Immature natural killer cell (primary cell): ENCODE measurements around the gene DRICH1. TPM values are rescaled to one million over a fixed set of nuclear protein-coding genes. Genes with fewer than 3 reads are reported as not detected.
"Not testable (repeated sequence)": the region's sequence is repeated elsewhere in the genome, so short reads cannot be mapped to it uniquely, and the experiment has no call there.

ENCODE experiments used
- DNase-seq, 3 donors: peaks; one replicate each; pipeline ENCODE4 v3.0.0; 2022; ENCODE audit warnings: mixed read lengths in 1 of 3
- H3K27ac Mint-ChIP-seq, 6 donors: one replicate each; pipeline ENCODE4 v1.8.0; 2020; ENCODE audit warnings: mixed read lengths in 6 of 6, mild to moderate bottlenecking in 5 of 6, inconsistent platforms in 4 of 6, moderate library complexity in 3 of 6
- H3K27me3 Mint-ChIP-seq, 3 donors: one replicate each; pipeline ENCODE4 v1.8.0; 2020 to 2021; ENCODE audit warnings: low read depth in 3 of 3, mild to moderate bottlenecking in 3 of 3, mixed read lengths in 3 of 3, moderate library complexity in 3 of 3, inconsistent platforms in 1 of 3
- H3K36me3 Mint-ChIP-seq, 3 donors: one replicate each; pipeline ENCODE4 v1.8.0; 2020; ENCODE audit warnings: mixed read lengths in 3 of 3, inconsistent platforms in 2 of 3, mild to moderate bottlenecking in 2 of 3
- H3K4me1 Mint-ChIP-seq, 2 donors: one replicate each; pipeline ENCODE4 v1.8.0; 2020; ENCODE audit warnings: inconsistent platforms in 2 of 2, mild to moderate bottlenecking in 2 of 2, mixed read lengths in 2 of 2, moderate library complexity in 1 of 2
- H3K4me3 Mint-ChIP-seq, 5 donors: one replicate each; pipeline ENCODE4 v1.8.0; 2020; ENCODE audit warnings: mild to moderate bottlenecking in 5 of 5, mixed read lengths in 5 of 5, inconsistent platforms in 3 of 5, moderate library complexity in 3 of 5
- H3K9me3 Mint-ChIP-seq, 6 donors: one replicate each; pipeline ENCODE4 v1.8.0; 2020; ENCODE audit warnings: mild to moderate bottlenecking in 6 of 6, mixed read lengths in 6 of 6, inconsistent platforms in 4 of 6, moderate library complexity in 3 of 6
- polyA plus RNA-seq, 3 donors: library from polyadenylated mRNA; unstranded; fragments of 300-500 nt; fragmentation: Illumina TruSeq; gene quantifications; one replicate each; pipeline ENCODE4 v1.2.3, GENCODE V29; 2021

The DRICH1 gene
- polyA plus RNA-seq, 3 donors from 2014 or later = not detected

- Mint-ChIP-seq H3K27ac (peak overlapping the region in 3 of 6 donors; percentile 1 to 62 (median 11)), H3K36me3 (peaks cover 3 to 15% (median 6%) of the 10 kb centered on the region in 3 donors)
- not testable (repeated sequence) for H3K27me3 Mint-ChIP-seq, H3K4me1 Mint-ChIP-seq, H3K9me3 Mint-ChIP-seq, H3K4me3 Mint-ChIP-seq
- peak; percentile 45 to 59 (median 50) for DNase-seq
These were observed 4.6 kb downstream of the DRICH1 start for GRCh38 chr22:23627401-23628055.

GRCh38 chr22:23626286-23626975 lies 5.7 kb downstream of the DRICH1 start:
- peaks cover 0 to 5% of the 10 kb centered on the region in 2 donors for H3K4me1 Mint-ChIP-seq
- H3K9me3 Mint-ChIP-seq = no peaks in the 10 kb centered on the region
- no peak overlapping the region for H3K27ac Mint-ChIP-seq
- peaks cover 0 to 2% (median 0%) of the 10 kb centered on the region in 3 donors for H3K27me3 Mint-ChIP-seq
- no peak for DNase-seq
- H3K36me3 Mint-ChIP-seq = peaks cover 3 to 18% (median 11%) of the 10 kb centered on the region in 3 donors
- no peak overlapping the region for H3K4me3 Mint-ChIP-seq

DNA sequence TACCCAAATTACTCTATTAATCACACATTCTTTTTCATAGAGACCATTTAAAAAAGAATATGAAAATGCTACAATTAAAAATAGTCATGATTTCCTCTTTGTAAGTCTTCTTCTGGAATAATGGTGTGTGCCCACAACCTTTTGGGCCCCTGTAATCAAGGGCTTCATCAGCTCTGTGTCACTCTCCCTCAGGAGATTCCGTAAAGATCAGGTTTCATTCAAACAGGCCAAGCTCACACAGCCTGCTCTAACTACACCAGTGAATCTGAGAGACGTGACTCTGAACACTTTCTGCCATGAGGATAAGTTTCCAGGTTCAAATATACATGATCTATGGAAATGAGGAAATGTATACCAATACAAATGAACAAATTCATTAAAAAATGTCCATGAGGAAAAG lies 9.5 kb downstream of the DRICH1 start:
- H3K9me3 Mint-ChIP-seq = no peaks in the 10 kb centered on the region
- no peak for DNase-seq
- H3K4me3 Mint-ChIP-seq = no peak overlapping the region
- peaks cover 4 to 22% (median 19%) of the 10 kb centered on the region in 3 donors for H3K36me3 Mint-ChIP-seq
- H3K27ac Mint-ChIP-seq = no peak overlapping the region
- H3K4me1 Mint-ChIP-seq = peaks cover 0 to 5% of the 10 kb centered on the region in 2 donors
- H3K27me3 Mint-ChIP-seq = peaks cover 0 to 2% (median 0%) of the 10 kb centered on the region in 3 donors

DNA sequence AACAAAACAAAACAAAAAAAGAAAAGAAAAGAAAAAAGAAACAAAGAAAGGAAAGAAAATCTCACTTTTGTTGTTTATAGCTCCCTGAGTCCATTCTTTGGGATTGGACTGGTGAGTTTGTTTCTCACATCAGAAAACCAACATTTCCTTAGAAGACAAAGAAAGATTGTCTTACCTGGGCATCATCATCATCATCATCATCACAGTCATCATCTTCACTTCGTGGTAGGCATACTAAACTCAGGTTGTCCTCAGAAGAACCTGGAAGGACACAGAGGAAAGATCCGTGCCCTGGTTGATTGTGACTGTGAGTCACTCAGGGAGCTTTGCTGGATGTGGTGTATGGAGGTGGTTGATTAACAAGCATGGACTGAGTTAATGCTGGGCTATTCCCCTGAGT lies 10.2 kb downstream of the DRICH1 start:
- H3K27me3 Mint-ChIP-seq, DNase-seq, H3K4me1 Mint-ChIP-seq, H3K27ac Mint-ChIP-seq, H3K4me3 Mint-ChIP-seq, H3K9me3 Mint-ChIP-seq: not testable (repeated sequence)
- peaks cover 7 to 29% (median 23%) of the 10 kb centered on the region in 3 donors for H3K36me3 Mint-ChIP-seq

DNA sequence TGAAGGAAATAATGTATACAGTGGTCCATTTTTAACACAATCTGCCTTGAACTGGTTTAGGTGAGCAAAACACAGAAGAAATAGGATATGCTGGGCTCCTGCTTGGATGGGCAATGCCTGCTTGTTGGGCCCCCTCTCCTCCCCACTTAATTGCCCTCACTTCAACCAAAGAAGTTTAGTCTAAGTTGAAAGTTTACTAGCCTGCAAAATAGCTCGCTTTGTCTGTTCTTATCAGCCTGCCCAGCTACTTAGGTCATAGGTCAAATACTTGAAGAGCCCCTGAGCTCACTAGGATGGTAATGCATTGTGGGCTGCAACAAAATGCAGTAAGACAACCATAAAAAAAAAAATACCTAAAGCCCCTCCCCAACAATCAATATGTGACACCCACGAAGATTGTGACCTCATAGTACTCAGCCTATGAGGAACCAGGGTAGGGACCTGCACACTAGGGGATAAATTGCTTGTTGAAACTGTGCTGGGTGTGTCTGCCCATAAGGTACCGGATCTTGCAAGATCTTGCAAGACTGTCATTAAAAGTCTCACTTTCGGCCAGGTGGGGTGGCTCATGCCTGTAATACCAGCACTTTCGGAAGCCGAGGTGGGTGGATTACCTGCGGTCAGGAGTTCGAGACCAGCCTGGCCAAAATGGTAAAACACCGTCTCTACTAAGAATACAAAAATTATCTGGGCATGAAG lies 10.9 kb downstream of the DRICH1 start:
- peaks cover 7 to 33% (median 28%) of the 10 kb centered on the region in 3 donors for H3K36me3 Mint-ChIP-seq
- peaks cover 0 to 2% (median 0%) of the 10 kb centered on the region in 3 donors for H3K27me3 Mint-ChIP-seq
- no peak overlapping the region for H3K27ac Mint-ChIP-seq
- no peaks in the 10 kb centered on the region for H3K4me1 Mint-ChIP-seq
- H3K9me3 Mint-ChIP-seq = no peaks in the 10 kb centered on the region
- no peak for DNase-seq
- H3K4me3 Mint-ChIP-seq = no peak overlapping the region

GRCh38 chr22:23613193-23613972 lies 18.7 kb downstream of the DRICH1 start:
- Mint-ChIP-seq H3K27me3 (peaks cover 0 to 2% (median 0%) of the 10 kb centered on the region in 3 donors), H3K4me3 (no peak overlapping the region), H3K27ac (no peak overlapping the region), H3K9me3 (no peaks in the 10 kb centered on the region), H3K36me3 (peaks cover 4 to 33% (median 26%) of the 10 kb centered on the region in 3 donors), H3K4me1 (peaks cover 1 to 10% of the 10 kb centered on the region in 2 donors)
- no peak for DNase-seq

DNA sequence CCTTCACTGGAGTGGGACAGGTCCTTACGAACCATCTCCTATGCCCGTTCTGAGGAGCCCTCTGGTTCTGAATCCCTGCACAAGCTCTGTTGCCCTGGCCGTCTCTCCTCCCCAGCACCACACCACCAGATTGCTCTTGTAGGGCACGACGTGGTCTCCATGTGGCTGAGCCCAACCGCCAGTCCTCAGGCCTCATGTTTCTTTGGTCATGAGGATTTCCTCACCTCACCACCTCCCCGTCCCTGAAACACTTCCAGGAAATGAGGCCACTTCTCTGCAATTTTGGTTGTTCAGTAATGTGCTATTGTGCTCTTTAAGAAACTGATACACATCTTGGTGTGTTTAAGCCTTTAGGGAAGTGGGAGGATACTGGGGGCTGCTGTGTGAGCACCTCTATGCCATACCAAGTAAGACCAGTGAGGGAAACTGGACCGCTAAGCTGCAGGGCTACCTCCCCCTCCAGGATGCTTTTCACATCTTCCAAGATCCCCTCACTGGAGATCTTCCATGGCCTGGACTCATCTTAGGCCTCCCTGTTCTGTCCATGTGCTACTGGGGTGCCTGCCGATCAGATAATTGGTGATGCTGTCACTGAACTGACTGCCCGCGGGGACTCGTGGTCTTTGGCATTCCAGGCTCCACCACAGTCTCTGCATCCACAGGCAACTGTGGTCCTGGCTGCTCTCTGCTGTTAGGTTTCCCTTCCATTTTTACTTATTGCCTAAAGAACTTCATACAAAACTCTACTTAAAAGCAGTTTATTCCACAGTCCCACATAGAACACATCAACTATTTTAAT lies 21.9 kb downstream of the DRICH1 start:
- Mint-ChIP-seq H3K27me3 (peaks cover 0 to 2% (median 1%) of the 10 kb centered on the region in 3 donors), H3K4me1 (peaks cover 1 to 10% of the 10 kb centered on the region in 2 donors), H3K4me3 (no peak overlapping the region), H3K36me3 (peaks cover 0 to 14% (median 12%) of the 10 kb centered on the region in 3 donors), H3K27ac (peak overlapping the region in 2 of 6 donors; percentile 25 to 46), H3K9me3 (no peaks in the 10 kb centered on the region)
- DNase-seq = no peak

GRCh38 chr22:23608583-23608982 lies 23.5 kb downstream of the DRICH1 start:
- Mint-ChIP-seq H3K36me3 (peaks cover 0 to 7% (median 5%) of the 10 kb centered on the region in 3 donors), H3K4me1 (peaks cover 1 to 10% of the 10 kb centered on the region in 2 donors), H3K27me3 (peaks cover 0 to 2% (median 1%) of the 10 kb centered on the region in 3 donors), H3K4me3 (no peak overlapping the region), H3K27ac (no peak overlapping the region), H3K9me3 (no peaks in the 10 kb centered on the region)
- no peak for DNase-seq

GRCh38 chr22:23606204-23607131 lies 25.7 kb downstream of the DRICH1 start:
- Mint-ChIP-seq H3K4me3 (no peak overlapping the region), H3K4me1 (peaks cover 1 to 10% of the 10 kb centered on the region in 2 donors), H3K27me3 (peaks cover 0 to 1% (median 0%) of the 10 kb centered on the region in 3 donors), H3K9me3 (no peaks in the 10 kb centered on the region), H3K27ac (no peak overlapping the region), H3K36me3 (no peaks in the 10 kb centered on the region)
- DNase-seq = no peak

DNA sequence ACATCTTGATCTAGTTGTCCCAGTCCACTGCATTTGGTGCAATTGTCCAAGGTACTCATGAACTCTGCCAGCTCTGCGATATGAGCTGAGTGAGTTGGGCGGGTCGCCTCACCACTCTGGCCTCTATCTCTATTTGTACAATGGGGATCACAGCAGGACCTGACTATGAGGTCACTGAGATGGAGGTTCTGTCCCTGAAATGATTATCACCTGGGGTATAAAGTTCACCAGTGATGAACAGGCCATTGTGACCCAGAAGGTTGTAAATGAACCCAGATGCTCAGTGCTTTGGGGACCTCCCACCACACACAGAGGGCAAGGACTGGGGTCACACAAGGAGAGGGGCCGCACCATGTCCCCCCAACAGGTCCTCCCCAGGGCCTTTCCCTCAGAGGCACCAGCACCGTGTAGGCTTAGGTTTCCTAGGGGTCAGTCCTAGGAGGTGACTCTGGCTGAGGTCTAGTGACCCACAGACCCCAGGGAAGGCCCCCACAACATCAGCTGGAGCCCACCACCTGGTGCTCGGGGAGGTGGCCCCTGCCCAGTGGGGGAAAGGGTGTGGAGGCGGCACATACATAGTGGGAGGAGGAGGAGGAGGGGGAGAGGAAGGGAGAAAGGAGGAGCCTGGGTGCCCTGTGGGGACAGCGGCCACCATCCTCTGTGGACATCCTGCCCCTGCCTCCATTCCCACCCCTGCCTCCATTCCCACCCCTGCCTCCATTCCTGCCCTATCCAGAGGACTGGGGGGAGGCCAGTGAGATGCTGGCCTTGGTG lies 27.0 kb downstream of the DRICH1 start:
- Mint-ChIP-seq H3K36me3 (no peaks in the 10 kb centered on the region), H3K4me3 (no peak overlapping the region), H3K27ac (no peak overlapping the region), H3K27me3 (peaks cover 0 to 1% (median 0%) of the 10 kb centered on the region in 3 donors), H3K4me1 (peaks cover 0 to 3% of the 10 kb centered on the region in 2 donors), H3K9me3 (no peaks in the 10 kb centered on the region)
- DNase-seq = no peak

- Mint-ChIP-seq H3K4me3 (no peak overlapping the region), H3K27me3 (peaks cover 0 to 2% (median 1%) of the 10 kb centered on the region in 3 donors), H3K27ac (no peak overlapping the region), H3K4me1 (no peaks in the 10 kb centered on the region), H3K9me3 (no peaks in the 10 kb centered on the region), H3K36me3 (no peaks in the 10 kb centered on the region)
- no peak for DNase-seq
These were observed 28.9 kb downstream of the DRICH1 start for GRCh38 chr22:23603266-23603665.
